H1 (cell line): ENCODE results near the gene BABAM1. TPM values are rescaled to one million over a fixed set of nuclear protein-coding genes. Genes with fewer than 3 reads are reported as not detected.

Experiments used
- CTCF ChIA-PET: fragments of 300-600 bp; sonication (Branson Sonifier 250); formaldehyde crosslinking; loops from one replicate; lab custom pipeline; 2021; ENCODE audit not compliant: partially characterized antibody; lab: Charles Lee
- POLR2A ChIA-PET: fragments of 300-600 bp; sonication (Branson Sonifier 250); formaldehyde crosslinking; loops from one replicate; lab custom pipeline; 2021; ENCODE audit warnings: inconsistent platforms; ENCODE audit not compliant: partially characterized antibody; lab: Charles Lee
- DNase-seq, 2 experiments: peaks; one replicate each; pipeline versions ENCODE4 v3.0.0 to v3.0.0-alpha.2; 2010 to 2022; ENCODE audit warnings: low spot score in 2 of 2, low read depth in 1 of 2, mixed read lengths in 1 of 2
- FAIRE-seq: peaks from 2 replicates; lab custom pipeline; 2011; peaks lifted over from hg19 to GRCh38; lab: Jason Lieb, UNC
- H2AFZ ChIP-seq: 2 replicates; pipeline ENCODE4 v1.8.1; 2012; ENCODE audit warnings: low read length, inconsistent platforms
- H2AK5ac ChIP-seq: 2 replicates; pipeline ENCODE4 v1.6.1; 2013; ENCODE audit warnings: low read depth, low read length
- H2BK120ac ChIP-seq: replicated peaks from 2 replicates; pipeline ENCODE3; 2013; ENCODE audit warnings: low read depth, low read length, inconsistent platforms
- H2BK12ac ChIP-seq: 2 replicates; pipeline ENCODE4 v1.6.1; 2013; ENCODE audit warnings: low read depth, low read length
- H2BK15ac ChIP-seq: 2 replicates; pipeline ENCODE4 v1.6.1; 2013; ENCODE audit warnings: low read length
- H2BK20ac ChIP-seq: 2 replicates; pipeline ENCODE4 v1.6.1; 2013; ENCODE audit warnings: low read length
- H2BK5ac ChIP-seq: 2 replicates; pipeline ENCODE4 v1.6.1; 2013; ENCODE audit warnings: low read depth, low read length
- H3K14ac ChIP-seq: 2 replicates; pipeline ENCODE4 v1.6.1; 2013; ENCODE audit warnings: inconsistent platforms; ENCODE audit not compliant: insufficient read length
- H3K18ac ChIP-seq: 2 replicates; pipeline ENCODE4 v1.6.1; 2013; ENCODE audit warnings: low read length; ENCODE audit errors: extremely low read depth
- H3K23ac ChIP-seq: 2 replicates; pipeline ENCODE4 v1.6.1; 2013; ENCODE audit warnings: inconsistent platforms; ENCODE audit not compliant: insufficient read length
- H3K23me2 ChIP-seq: 2 replicates; pipeline ENCODE4 v1.6.1; 2013; ENCODE audit warnings: low read depth, low read length
- H3K27ac ChIP-seq: 2 replicates; pipeline ENCODE4 v1.6.1; 2011; ENCODE audit warnings: low read depth, low read length, inconsistent platforms
- H3K27me3 ChIP-seq, 4 experiments: replicated peaks in 1 of 4; 1 replicate in 1 of 4; 2 replicates in 3 of 4; pipeline versions ENCODE4 v1.6.1 to v1.8.1; 2011 to 2013; ENCODE audit warnings: low read length in 3 of 4, mild to moderate bottlenecking in 3 of 4, inconsistent platforms in 2 of 4, mixed read lengths in 2 of 4, moderate library complexity in 1 of 4; ENCODE audit not compliant: control insufficient read depth in 3 of 4, insufficient read depth in 3 of 4; ENCODE audit errors: extremely low read depth in 1 of 4
- H3K36me3 ChIP-seq, 4 experiments: 2 replicates each; pipeline versions ENCODE4 v1.6.1 to v1.8.1; 2011 to 2013; ENCODE audit warnings: mild to moderate bottlenecking in 4 of 4, low read length in 3 of 4, moderate library complexity in 2 of 4, control low read depth in 1 of 4, inconsistent platforms in 1 of 4; ENCODE audit not compliant: insufficient read depth in 4 of 4, control insufficient read depth in 2 of 4
- H3K4ac ChIP-seq: replicated peaks from 2 replicates; pipeline ENCODE3; 2013; ENCODE audit warnings: low read length, low read depth, mixed read lengths, inconsistent platforms; ENCODE audit not compliant: insufficient read length
- H3K4me1 ChIP-seq, 4 experiments: replicated peaks in 1 of 4; 1 replicate in 1 of 4; 2 replicates in 3 of 4; pipeline versions ENCODE4 v1.6.1 to v1.8.1; 2011 to 2013; ENCODE audit warnings: low read length in 3 of 4, inconsistent platforms in 2 of 4, mixed read lengths in 1 of 4; ENCODE audit not compliant: insufficient read depth in 4 of 4, control insufficient read depth in 3 of 4
- H3K4me2 ChIP-seq, 2 experiments: 2 replicates each; pipeline versions ENCODE4 v1.6.1 to v1.8.1; 2011 to 2013; ENCODE audit warnings: low read depth in 2 of 2, low read length in 2 of 2, control low read depth in 1 of 2, inconsistent platforms in 1 of 2, mild to moderate bottlenecking in 1 of 2; ENCODE audit not compliant: insufficient read depth in 1 of 2
- H3K4me3 ChIP-seq, 4 experiments: fragments of 200-600, 300-600 bp in 1 of 4; sonication (generic), shearing (Covaris generic), sonication (Bioruptor Twin) in 1 of 4; 2 replicates each; pipeline versions ENCODE4 v1.5.1 to v1.8.1; 2011 to 2016; ENCODE audit warnings: low read length in 4 of 4, low read depth in 3 of 4, control low read depth in 2 of 4, inconsistent platforms in 2 of 4, mild to moderate bottlenecking in 2 of 4, mixed read lengths in 1 of 4, moderate library complexity in 1 of 4; ENCODE audit not compliant: insufficient read depth in 2 of 4; ENCODE audit errors: extremely low read depth in 1 of 4
- H3K56ac ChIP-seq: replicated peaks from 2 replicates; pipeline ENCODE3; 2013; ENCODE audit warnings: low read depth, mild to moderate bottlenecking, mixed read lengths, low read length, inconsistent platforms; ENCODE audit not compliant: insufficient read length
- H3K79me1 ChIP-seq: 2 replicates; pipeline ENCODE4 v1.6.1; 2013; ENCODE audit warnings: low read depth, low read length, control low read depth
- H3K79me2 ChIP-seq, 2 experiments: 2 replicates each; pipeline versions ENCODE4 v1.6.1 to v1.8.1; 2012 to 2013; ENCODE audit warnings: low read length in 2 of 2, mild to moderate bottlenecking in 2 of 2, inconsistent platforms in 1 of 2; ENCODE audit not compliant: insufficient read depth in 2 of 2, control insufficient read depth in 1 of 2
- H3K9ac ChIP-seq, 4 experiments: replicated peaks in 1 of 4; 1 replicate in 1 of 4; 2 replicates in 3 of 4; pipeline versions ENCODE4 v1.6.1 to v1.8.1; 2011 to 2013; ENCODE audit warnings: low read depth in 3 of 4, low read length in 3 of 4, control low read depth in 2 of 4, mild to moderate bottlenecking in 2 of 4, moderate library complexity in 2 of 4, inconsistent platforms in 1 of 4; ENCODE audit errors: extremely low read depth in 1 of 4
- H3K9me3 ChIP-seq, 2 experiments: 2 replicates each; pipeline versions ENCODE4 v1.6.1 to v1.8.1; 2012 to 2013; ENCODE audit warnings: mild to moderate bottlenecking in 2 of 2, moderate library complexity in 2 of 2, control low read depth in 1 of 2, inconsistent platforms in 1 of 2, low read depth in 1 of 2, low read length in 1 of 2, mixed read lengths in 1 of 2; ENCODE audit not compliant: insufficient read depth in 2 of 2
- H4K20me1 ChIP-seq, 2 experiments: replicated peaks in 1 of 2; 2 replicates each; pipeline versions ENCODE3 to v1.8.1; 2011 to 2013; ENCODE audit warnings: inconsistent platforms in 2 of 2, low read length in 2 of 2, mild to moderate bottlenecking in 1 of 2; ENCODE audit not compliant: insufficient read depth in 2 of 2, control insufficient read depth in 1 of 2
- H4K5ac ChIP-seq: 2 replicates; pipeline ENCODE4 v1.6.1; 2013; ENCODE audit warnings: low read length, low read depth, mixed read lengths, inconsistent platforms; ENCODE audit not compliant: insufficient read length
- H4K8ac ChIP-seq: 2 replicates; pipeline ENCODE4 v1.8.0; 2013; ENCODE audit warnings: mild to moderate bottlenecking, moderate library complexity, low read length, inconsistent platforms; ENCODE audit not compliant: insufficient read depth; ENCODE audit errors: extremely low read depth
- H4K91ac ChIP-seq: replicated peaks from 2 replicates; pipeline ENCODE3; 2013; ENCODE audit warnings: low read length, mixed read lengths, inconsistent platforms; ENCODE audit not compliant: insufficient read length
- NRF1 ChIP-seq: IDR thresholded peaks from 2 replicates; pipeline ENCODE4 v1.6.1; 2011; ENCODE audit warnings: mild to moderate bottlenecking, low read depth, low read length, improper control_type of control experiment
- POLR2AphosphoS5 ChIP-seq: IDR thresholded peaks from 2 replicates; pipeline ENCODE4 v1.6.1; 2011; ENCODE audit warnings: low read depth, low read length
- POU5F1 ChIP-seq: IDR thresholded peaks from 2 replicates; pipeline ENCODE4 v1.6.1; 2011; ENCODE audit warnings: low read depth, mild to moderate bottlenecking, low read length, moderate library complexity
- SP1 ChIP-seq: IDR thresholded peaks from 2 replicates; pipeline ENCODE4 v1.6.1; 2011; ENCODE audit warnings: low read depth, low read length
- WGBS, 2 experiments: shearing (Covaris generic) in 1 of 2; methylation state at CpG; one replicate each; pipeline versions ENCODE4 v1.1.6 to v1.1.7; 2013 to 2015; ENCODE audit warnings: low lambda C conversion rate in 2 of 2, mixed read lengths in 2 of 2, inconsistent platforms in 1 of 2, low coverage in 1 of 2, missing lambda C conversion rate in 1 of 2; ENCODE audit not compliant: insufficient replicate concordance in 2 of 2, insufficient coverage in 1 of 2, insufficient read length in 1 of 2; ENCODE audit errors: extremely low coverage in 1 of 2, missing lambda C conversion rate in 1 of 2; 5-methylcytosine and 5-hydroxymethylcytosine counted together
- polyA plus RNA-seq, 7 experiments: library from polyadenylated mRNA; depleted of rRNA in 3 of 7; stranded (reverse) in 5 of 7; unstranded in 2 of 7; fragments of >200 nt in 5 of 7; fragments of 200-250 nt in 2 of 7; gene quantifications; 1 replicate in 5 of 7; 2 replicates in 1 of 7; 4 replicates in 1 of 7; pipeline versions ENCODE4 v1.2.1 to v1.2.3, GENCODE V29; 2011 to 2013; ENCODE audit warnings: missing spikeins in 2 of 7, mixed read lengths in 2 of 7
- total RNA-seq: library from RNA; stranded (reverse); fragmentation: NEBNext Ultra II Directional; extraction: Animal tissue kit (Norgen Biotek cat#: 25700); gene quantifications from 2 replicates; pipeline ENCODE4 v1.2.1, GENCODE V29; 2021

The BABAM1 gene
- total and polyA plus RNA-seq, 2 of the 8 experiments (the other 6 are each of a cell fraction or from before 2014, with no cell fraction given), result 127 to 133 TPM

DNA sequence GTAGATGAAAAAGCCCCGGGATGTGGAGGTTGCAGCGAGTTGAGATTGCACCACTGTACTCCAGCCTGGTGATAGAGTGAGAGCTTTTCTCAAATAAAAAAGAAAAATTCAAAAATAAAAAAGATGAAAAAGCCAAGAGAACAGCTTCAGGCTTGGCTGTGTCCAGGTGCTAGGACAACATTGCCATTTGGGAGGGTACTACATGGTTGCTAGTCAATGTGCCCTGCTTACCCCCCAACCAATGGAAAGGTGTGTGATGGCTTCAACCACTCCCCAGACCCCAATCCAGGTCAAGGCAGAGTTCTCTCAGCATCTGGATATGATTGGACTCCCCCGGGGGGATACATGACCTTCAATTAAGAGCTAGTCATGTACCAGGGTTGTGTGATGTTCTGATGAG is 12.2 kb downstream of the BABAM1 start:
- peaks cover 0 to 22% (median 10%) of the 10 kb centered on the region in 4 experiments; a peak in 6 of 8 replicates for H3K36me3 ChIP-seq
- CTCF ChIA-PET, result interaction anchor here (1.4 to 5.7 kb wide), 5 partner anchors 9 to 79 kb away, joined by 3 to 56 read pairs (median 4); no protein-coding TSS in a partner anchor
- no peak overlapping the region for H3K4me2 ChIP-seq
- H2BK5ac ChIP-seq, result no peak overlapping the region
- H3K4me3 ChIP-seq, result no peak overlapping the region
- H3K14ac ChIP-seq, result no peak overlapping the region
- no peak overlapping the region for H3K56ac ChIP-seq
- no peak overlapping the region for H2AK5ac ChIP-seq
- no peak overlapping the region for H3K18ac ChIP-seq
- no peak overlapping the region for H4K8ac ChIP-seq
- no peak overlapping the region for H2BK15ac ChIP-seq
- no peaks in the 10 kb centered on the region; the same call in 1 of the 2 replicates for H3K23me2 ChIP-seq
- no peak overlapping the region for H2BK120ac ChIP-seq
- WGBS, 2 experiments, result 94% methylated on average over 3 of the region's 3 CpGs; no CpG with 5 or more reads in 1 of the 2 experiments
- no peak overlapping the region for H4K91ac ChIP-seq
- FAIRE-seq, result no peak
- DNase-seq, result no peak
- POLR2A ChIA-PET, result interaction anchor here (0.6 to 9.0 kb wide), 7 partner anchors 11 to 239 kb away, joined by 3 to 113 read pairs (median 4); partner anchors contain the start of genes BABAM1, OCEL1 and USHBP1
- no peak overlapping the region for H3K9ac ChIP-seq
- H4K5ac ChIP-seq, result no peak overlapping the region
- no peak overlapping the region for H3K23ac ChIP-seq
- H3K27ac ChIP-seq, result no peak overlapping the region
- H3K79me2 ChIP-seq, result no peaks in the 10 kb centered on the region
- no peak overlapping the region for H2BK20ac ChIP-seq
- H3K27me3 ChIP-seq, result peaks cover 0 to 3% (median 0%) of the 10 kb centered on the region in 4 experiments; a peak in 3 of 7 replicates
- H2AFZ ChIP-seq, result no peak overlapping the region
- H3K79me1 ChIP-seq, result no peaks in the 10 kb centered on the region
- no peaks in the 10 kb centered on the region for H3K9me3 ChIP-seq
- peaks cover 0 to 2% of the 10 kb centered on the region in 2 experiments for H4K20me1 ChIP-seq
- no peak overlapping the region for H2BK12ac ChIP-seq
- peaks cover 0 to 3% (median under 1%) of the 10 kb centered on the region in 4 experiments; a peak in 3 of 7 replicates for H3K4me1 ChIP-seq
- no peak for TF ChIP-seq POLR2AphosphoS5
- no peak for TF ChIP-seq POU5F1
- TF ChIP-seq SP1, result no peak
- no peak for TF ChIP-seq NRF1
- no peak overlapping the region for H3K4ac ChIP-seq
